ENCODE measurements around the gene GTSF1L.
A peak's percentile ranks its signal among the peaks of the same experiment; 100 is the strongest.

The GTSF1L gene

GRCh38 chr20:43755851-43756250 is 29.0 kb upstream of the GTSF1L start:
- Histone ChIP-seq H3K36me3 (ENCODE audit: insufficient read depth, low read length) (no peaks in the 10 kb centered on the region), H3K4me3 (ENCODE audit: low read length) (no peak overlapping the region), H3K27me3 (ENCODE audit: control insufficient read depth, insufficient read depth, low read length) (peaks cover 7% of the 10 kb centered on the region), H3K4me1 (ENCODE audit: control insufficient read depth, insufficient read depth, low read length) (peaks cover 34% of the 10 kb centered on the region), H3K9ac (ENCODE audit: low read depth, low read length) (no peak overlapping the region), H3K4me2 (ENCODE audit: low read length) (no peak overlapping the region), H3K9me3 (replicated peaks; ENCODE audit: low read length) (no peaks in the 10 kb centered on the region)

- Histone ChIP-seq H3K4me1 (ENCODE audit: control insufficient read depth, insufficient read depth, low read length) (peaks cover 36% of the 10 kb centered on the region), H3K9me3 (replicated peaks; ENCODE audit: low read length) (no peaks in the 10 kb centered on the region), H3K9ac (ENCODE audit: low read depth, low read length) (no peak overlapping the region), H3K4me2 (ENCODE audit: low read length) (no peak overlapping the region), H3K36me3 (ENCODE audit: insufficient read depth, low read length) (no peaks in the 10 kb centered on the region), H3K27me3 (ENCODE audit: control insufficient read depth, insufficient read depth, low read length) (peaks cover 7% of the 10 kb centered on the region), H3K4me3 (ENCODE audit: low read length) (no peak overlapping the region)
Observed at GRCh38 chr20:43755390-43755789, 28.6 kb upstream of the GTSF1L start.

GRCh38 chr20:43752561-43753301 is 25.9 kb upstream of the GTSF1L start:
- Histone ChIP-seq H3K4me3 (ENCODE audit: low read length) (no peak overlapping the region), H3K9me3 (replicated peaks; ENCODE audit: low read length) (no peaks in the 10 kb centered on the region)

GRCh38 chr20:43752051-43752360 is 25.2 kb upstream of the GTSF1L start:
- Histone ChIP-seq H3K4me1 (ENCODE audit: control insufficient read depth, insufficient read depth, low read length) (peaks cover 40% of the 10 kb centered on the region), H3K4me2 (ENCODE audit: low read length) (no peak overlapping the region), H3K27me3 (ENCODE audit: control insufficient read depth, insufficient read depth, low read length) (peaks cover 3% of the 10 kb centered on the region), H3K4me3 (ENCODE audit: low read length) (no peak overlapping the region), H3K36me3 (ENCODE audit: insufficient read depth, low read length) (no peaks in the 10 kb centered on the region), H3K9me3 (replicated peaks; ENCODE audit: low read length) (no peaks in the 10 kb centered on the region), H3K9ac (ENCODE audit: low read depth, low read length) (no peak overlapping the region)

More at GRCh38 chr20:43752561-43753301, 25.9 kb upstream of the GTSF1L start:
- no peak overlapping the region for H3K9ac ChIP-seq (ENCODE audit: low read depth, low read length)
- H3K4me1 ChIP-seq (ENCODE audit: control insufficient read depth, insufficient read depth, low read length) = peaks cover 40% of the 10 kb centered on the region
- H3K4me2 ChIP-seq (ENCODE audit: low read length) = peak overlapping the region; percentile 7
- no peaks in the 10 kb centered on the region for H3K36me3 ChIP-seq (ENCODE audit: insufficient read depth, low read length)
- no peaks in the 10 kb centered on the region for H3K27me3 ChIP-seq (ENCODE audit: control insufficient read depth, insufficient read depth, low read length)

GRCh38 chr20:43751167-43752050 is 24.6 kb upstream of the GTSF1L start:
- Histone ChIP-seq H3K4me3 (ENCODE audit: low read length) (no peak overlapping the region), H3K4me2 (ENCODE audit: low read length) (peak overlapping the region; percentile 21), H3K36me3 (ENCODE audit: insufficient read depth, low read length) (no peaks in the 10 kb centered on the region), H3K9ac (ENCODE audit: low read depth, low read length) (no peak overlapping the region), H3K4me1 (ENCODE audit: control insufficient read depth, insufficient read depth, low read length) (peaks cover 40% of the 10 kb centered on the region), H3K27me3 (ENCODE audit: control insufficient read depth, insufficient read depth, low read length) (peaks cover 9% of the 10 kb centered on the region), H3K9me3 (replicated peaks; ENCODE audit: low read length) (no peaks in the 10 kb centered on the region)

- H3K27me3 ChIP-seq (ENCODE audit: control insufficient read depth, insufficient read depth, low read length) = peaks cover 13% of the 10 kb centered on the region
- H3K4me2 ChIP-seq (ENCODE audit: low read length) = no peak overlapping the region
- H3K4me1 ChIP-seq (ENCODE audit: control insufficient read depth, insufficient read depth, low read length) = peaks cover 35% of the 10 kb centered on the region
- H3K9ac ChIP-seq (ENCODE audit: low read depth, low read length) = no peak overlapping the region
- H3K36me3 ChIP-seq (ENCODE audit: insufficient read depth, low read length) = no peaks in the 10 kb centered on the region
- no peaks in the 10 kb centered on the region for H3K9me3 ChIP-seq (replicated peaks; ENCODE audit: low read length)
- H3K4me3 ChIP-seq (ENCODE audit: low read length) = no peak overlapping the region
Observed at GRCh38 chr20:43750774-43751166, 24.0 kb upstream of the GTSF1L start.

GRCh38 chr20:43749734-43750294 is 23.0 kb upstream of the GTSF1L start:
- no peak overlapping the region for H3K9ac ChIP-seq (ENCODE audit: low read depth, low read length)
- peaks cover 21% of the 10 kb centered on the region for H3K27me3 ChIP-seq (ENCODE audit: control insufficient read depth, insufficient read depth, low read length)
- no peaks in the 10 kb centered on the region for H3K9me3 ChIP-seq (replicated peaks; ENCODE audit: low read length)
- no peak overlapping the region for H3K4me3 ChIP-seq (ENCODE audit: low read length)
- no peaks in the 10 kb centered on the region for H3K36me3 ChIP-seq (ENCODE audit: insufficient read depth, low read length)
- no peak overlapping the region for H3K4me2 ChIP-seq (ENCODE audit: low read length)
- H3K4me1 ChIP-seq (ENCODE audit: control insufficient read depth, insufficient read depth, low read length) = peaks cover 29% of the 10 kb centered on the region

- Histone ChIP-seq H3K9ac (ENCODE audit: low read depth, low read length) (no peak overlapping the region), H3K4me1 (ENCODE audit: control insufficient read depth, insufficient read depth, low read length) (peaks cover 29% of the 10 kb centered on the region), H3K9me3 (replicated peaks; ENCODE audit: low read length) (no peaks in the 10 kb centered on the region), H3K4me3 (ENCODE audit: low read length) (no peak overlapping the region), H3K4me2 (ENCODE audit: low read length) (no peak overlapping the region), H3K27me3 (ENCODE audit: control insufficient read depth, insufficient read depth, low read length) (peaks cover 33% of the 10 kb centered on the region), H3K36me3 (ENCODE audit: insufficient read depth, low read length) (no peaks in the 10 kb centered on the region)
Observed at GRCh38 chr20:43748274-43748673, 21.5 kb upstream of the GTSF1L start.

GRCh38 chr20:43746344-43747137 is 19.7 kb upstream of the GTSF1L start:
- H3K9ac ChIP-seq (ENCODE audit: low read depth, low read length) = no peak overlapping the region
- peaks cover 13% of the 10 kb centered on the region for H3K4me1 ChIP-seq (ENCODE audit: control insufficient read depth, insufficient read depth, low read length)
- peaks cover 49% of the 10 kb centered on the region for H3K27me3 ChIP-seq (ENCODE audit: control insufficient read depth, insufficient read depth, low read length)
- H3K9me3 ChIP-seq (replicated peaks; ENCODE audit: low read length) = no peaks in the 10 kb centered on the region
- no peaks in the 10 kb centered on the region for H3K36me3 ChIP-seq (ENCODE audit: insufficient read depth, low read length)
- H3K4me2 ChIP-seq (ENCODE audit: low read length) = no peak overlapping the region
- no peak overlapping the region for H3K4me3 ChIP-seq (ENCODE audit: low read length)

- no peaks in the 10 kb centered on the region for H3K9me3 ChIP-seq (replicated peaks; ENCODE audit: low read length)
- H3K4me2 ChIP-seq (ENCODE audit: low read length) = no peak overlapping the region
- peaks cover 4% of the 10 kb centered on the region for H3K4me1 ChIP-seq (ENCODE audit: control insufficient read depth, insufficient read depth, low read length)
- no peak overlapping the region for H3K4me3 ChIP-seq (ENCODE audit: low read length)
- peaks cover 54% of the 10 kb centered on the region for H3K27me3 ChIP-seq (ENCODE audit: control insufficient read depth, insufficient read depth, low read length)
- no peak overlapping the region for H3K9ac ChIP-seq (ENCODE audit: low read depth, low read length)
- no peaks in the 10 kb centered on the region for H3K36me3 ChIP-seq (ENCODE audit: insufficient read depth, low read length)
Observed at GRCh38 chr20:43744966-43745730, 18.3 kb upstream of the GTSF1L start.
